HepG2 (cell line): Measurements from ENCODE around the gene CTSD. TPM values are rescaled to one million over a fixed set of nuclear protein-coding genes. Genes with fewer than 3 reads are reported as not detected.

Experiments used
- BORCS8-MEF2B ChIP-seq: sonication (generic); formaldehyde crosslinking; IDR thresholded peaks from 2 replicates; pipeline ENCODE4 v1.8.0; 2022; ENCODE audit warnings: mild to moderate bottlenecking, missing genetic modification reagents
- CBFB ChIP-seq: sonication (generic); formaldehyde crosslinking; IDR thresholded peaks from 2 replicates; pipeline ENCODE4 v1.4.0; 2020; ENCODE audit warnings: missing genetic modification reagents
- CREB1 ChIP-seq, 2 experiments: fragments of 450-650 bp in 1 of 2; IDR thresholded peaks; 2 replicates each; pipeline ENCODE4 v1.6.1; 2016 to 2017; ENCODE audit warnings: control low read depth in 1 of 2, mild to moderate bottlenecking in 1 of 2, missing compliant biosample characterization in 1 of 2, missing genetic modification characterization in 1 of 2
- IRF9 ChIP-seq: sonication (generic); formaldehyde crosslinking; IDR thresholded peaks from 2 replicates; pipeline ENCODE4 v1.8.0; 2022; ENCODE audit warnings: missing genetic modification reagents, mild to moderate bottlenecking, borderline replicate concordance
- SALL1 ChIP-seq: sonication (generic); formaldehyde crosslinking; IDR thresholded peaks from 2 replicates; pipeline ENCODE4 v1.8.0; 2022; ENCODE audit warnings: mild to moderate bottlenecking, missing genetic modification reagents
- SKIL ChIP-seq: sonication (generic); formaldehyde crosslinking; IDR thresholded peaks from 2 replicates; pipeline ENCODE4 v1.8.0; 2022; ENCODE audit warnings: missing genetic modification reagents, mild to moderate bottlenecking, moderate library complexity, borderline replicate concordance
- TARDBP ChIP-seq: sonication (generic); formaldehyde crosslinking; IDR thresholded peaks from 2 replicates; pipeline ENCODE4 v1.8.0; 2022; ENCODE audit warnings: mild to moderate bottlenecking, missing genetic modification reagents
- TFAP4 ChIP-seq: sonication (generic); IDR thresholded peaks from 2 replicates; pipeline ENCODE4 v1.6.1; 2016; ENCODE audit warnings: low read depth, borderline replicate concordance
- YY1 ChIP-seq: IDR thresholded peaks from 2 replicates; pipeline ENCODE4 v1.6.1; 2011; ENCODE audit warnings: low read length, low read depth, moderate library complexity, mild to moderate bottlenecking; ENCODE audit not compliant: insufficient read depth, insufficient replicate concordance
- ZNF225 ChIP-seq: sonication (generic); formaldehyde crosslinking; IDR thresholded peaks from 2 replicates; pipeline ENCODE4 v1.4.0; 2020; ENCODE audit warnings: mild to moderate bottlenecking, missing genetic modification reagents
- ZNF235 ChIP-seq: sonication (generic); formaldehyde crosslinking; IDR thresholded peaks from 2 replicates; pipeline ENCODE4 v1.8.1; 2023; ENCODE audit warnings: mild to moderate bottlenecking, missing genetic modification reagents, borderline replicate concordance
- ZNF263 ChIP-seq: sonication (generic); formaldehyde crosslinking; IDR thresholded peaks from 2 replicates; pipeline ENCODE4 v1.4.0; 2020; ENCODE audit warnings: missing genetic modification reagents
- ZNF281 ChIP-seq: sonication (generic); formaldehyde crosslinking; IDR thresholded peaks from 2 replicates; pipeline ENCODE4 v1.4.0; 2020; ENCODE audit warnings: missing genetic modification reagents, borderline replicate concordance
- ZNF547 ChIP-seq: sonication (generic); formaldehyde crosslinking; IDR thresholded peaks from 2 replicates; pipeline ENCODE4 v1.5.1; 2020; ENCODE audit warnings: mild to moderate bottlenecking, missing genetic modification reagents
- ZNF558 ChIP-seq: sonication (generic); formaldehyde crosslinking; IDR thresholded peaks from 2 replicates; pipeline ENCODE4 v1.9.0; 2022; ENCODE audit warnings: mild to moderate bottlenecking, missing genetic modification reagents, borderline replicate concordance
- ZNF703 ChIP-seq: sonication (generic); formaldehyde crosslinking; IDR thresholded peaks from 2 replicates; pipeline ENCODE4 v1.5.1; 2020; ENCODE audit warnings: missing genetic modification reagents, mild to moderate bottlenecking, moderate library complexity, borderline replicate concordance
- polyA plus RNA-seq, 8 experiments: library from polyadenylated mRNA; depleted of rRNA in 3 of 8; stranded (reverse) in 7 of 8; unstranded in 1 of 8; fragments of >200 nt; fragmentation: Illumina TruSeq in 4 of 8; extraction: Trizol in 4 of 8; gene quantifications; 2 replicates each; pipeline versions ENCODE4 v1.2.1 to v1.2.3, GENCODE V29; 2011 to 2016; ENCODE audit warnings: low read depth in 4 of 8, missing spikeins in 1 of 8, mixed read lengths in 1 of 8; ENCODE audit not compliant: insufficient read depth in 1 of 8
- total RNA-seq, 5 experiments: library from RNA; depleted of rRNA; stranded (reverse); fragments of >200 nt; fragmentation: Illumina TruSeq; extraction: Trizol; gene quantifications; 2 replicates each; pipeline ENCODE4 v1.2.3, GENCODE V29; 2016; ENCODE audit warnings: low read depth in 1 of 5

The CTSD gene
- total and polyA plus RNA-seq, 2 of the 13 experiments (the other 11 are each of a cell fraction or from before 2014, with no cell fraction given) = 143 to 230 TPM

GRCh38 chr11:1763796-1764661 lies at the start of gene CTSD (continued):
- TF ChIP-seq ZNF703 (CRISPR knock-in tag) = 0 out of 2 replicates have a peak, but pooled peaks have one; percentile 71
- TF ChIP-seq CBFB = no peak; the same call in 1 of the 2 replicates
- peak; percentile 79; the same call in 1 of the 2 replicates for TF ChIP-seq IRF9 (CRISPR knock-in tag)
- TF ChIP-seq ZNF263 (CRISPR knock-in tag) = 0 out of 2 replicates have a peak, but pooled peaks have one; percentile 4
- TF ChIP-seq SKIL (CRISPR knock-in tag) = 0 out of 2 replicates have a peak, but pooled peaks have one; percentile 5
- 0 out of 2 replicates have a peak, but pooled peaks have one; percentile 11 for TF ChIP-seq ZNF225 (CRISPR knock-in tag)
- peak; percentile 63 for TF ChIP-seq SALL1
- TF ChIP-seq TFAP4 = peak; percentile 87; the same call in 1 of the 2 replicates
- TF ChIP-seq ZNF281 = peak; percentile 31; the same call in 1 of the 2 replicates
- TF ChIP-seq TARDBP (CRISPR knock-in tag) = peak; percentile 33; the same call in 1 of the 2 replicates
- peak; percentile 52 for TF ChIP-seq YY1
- no peak for TF ChIP-seq ZNF547 (CRISPR knock-in tag)
- TF ChIP-seq BORCS8-MEF2B (CRISPR knock-in tag) = peak; percentile 29; the same call in 1 of the 2 replicates
- peak; percentile 49; the same call in 1 of the 2 replicates for TF ChIP-seq CREB1 (IDR thresholded peaks at IDR 0.05)
- no peak for TF ChIP-seq CREB1 (CRISPR knock-in tag; IDR thresholded peaks at IDR 0.05)
- TF ChIP-seq ZNF558 (CRISPR knock-in tag) = peak; percentile 80; the same call in 1 of the 2 replicates
- no peak for TF ChIP-seq ZNF235 (CRISPR knock-in tag)
